ENCODE results near the gene TBKBP1. TPM values are rescaled to one million over a fixed set of nuclear protein-coding genes. Genes with fewer than 3 reads are reported as not detected.

The TBKBP1 gene
- polyA plus RNA-seq, 3 donors = 0.22 to 7.7 (median 0.45) TPM

GRCh38 chr17:47742319-47743181, 48.6 kb downstream of the TBKBP1 start:
- intact Hi-C loops (cut with micrococcal nuclease) = no loop called here
- peaks cover 29 to 52% (median 32%) of the 10 kb centered on the region in 3 donors for H3K27me3 Mint-ChIP-seq (ENCODE audit: low read depth in 3 of 3)
- no peak overlapping the region for H2AFZ ChIP-seq (ENCODE audit: insufficient read depth, low read depth, low read length, poor library complexity, severe bottlenecking)

More at GRCh38 chr17:47742319-47743181, 48.6 kb downstream of the TBKBP1 start:
- no peaks in the 10 kb centered on the region for H3K4me1 ChIP-seq (ENCODE audit: control insufficient read depth in 1 of 2, insufficient read depth in 2 of 2, low read length in 2 of 2)
- H3K4me2 ChIP-seq (replicated peaks; ENCODE audit: extremely low read depth, low read length, poor library complexity, severe bottlenecking) = no peak overlapping the region
- no peak for TF ChIP-seq CTCF (IDR thresholded peaks at IDR 0.05)
- no peak overlapping the region for H3K27ac ChIP-seq (ENCODE audit: low read depth in 1 of 2, low read length in 2 of 2)
- WGBS (ENCODE audit: insufficient coverage) = 38% methylated on average over 14 of the region's 26 CpGs
- H4K20me1 ChIP-seq (ENCODE audit: insufficient read depth, low read length) = no peaks in the 10 kb centered on the region
- H3K9ac ChIP-seq (ENCODE audit: insufficient read depth, low read length, poor library complexity, severe bottlenecking) = no peak overlapping the region
- H3K79me2 ChIP-seq (ENCODE audit: insufficient read depth, low read length) = no peaks in the 10 kb centered on the region
- DNase-seq = no peak
- Mint-ChIP-seq H3K27ac (no peak overlapping the region), H3K4me1 (no peaks in the 10 kb centered on the region), H3K4me3 (no peak overlapping the region), H3K36me3 (no peaks in the 10 kb centered on the region), H3K9me3 (peaks cover 0 to 2% (median 0%) of the 10 kb centered on the region in 7 donors)
- H3K27me3 ChIP-seq (ENCODE audit: control insufficient read depth in 2 of 2, insufficient read depth in 2 of 2, low read length in 2 of 2) = peaks cover 0 to 28% of the 10 kb centered on the region in 2 donors
- no peaks in the 10 kb centered on the region for H3K9me3 ChIP-seq (replicated peaks in 1 of 2; ENCODE audit: control insufficient read depth in 1 of 2, insufficient read depth in 1 of 2, low read length in 2 of 2)
- no peak overlapping the region for H3K4me3 ChIP-seq (replicated peaks in 1 of 3; ENCODE audit: low read depth in 2 of 3, low read length in 3 of 3)
- no peaks in the 10 kb centered on the region for H3K36me3 ChIP-seq (replicated peaks in 1 of 2; ENCODE audit: control insufficient read depth in 1 of 2, insufficient read depth in 2 of 2, low read length in 2 of 2)
